Muscle of arm (tissue), 12 donors: ENCODE measurements around the gene MAGI2. TPM values are rescaled to one million over a fixed set of nuclear protein-coding genes. Genes with fewer than 3 reads are reported as not detected.
"Not testable (repeated sequence)": the region's sequence is repeated elsewhere in the genome, so short reads cannot be mapped to it uniquely, and the experiment has no call there.

Source experiments
- DNase-seq: peaks from one replicate; pipeline ENCODE4 v3.0.0-alpha.2; 2013
- polyA plus RNA-seq, 12 donors: library from polyadenylated mRNA; unstranded; fragments of 120-200 nt; gene quantifications; one replicate each; pipeline ENCODE4 v1.2.1, GENCODE V29; 2013; ENCODE audit not compliant: insufficient read length in 12 of 12

The MAGI2 gene
- polyA plus RNA-seq, 12 donors, result 4.4 to 8.6 (median 6.4) TPM; not detected in 1

DNA sequence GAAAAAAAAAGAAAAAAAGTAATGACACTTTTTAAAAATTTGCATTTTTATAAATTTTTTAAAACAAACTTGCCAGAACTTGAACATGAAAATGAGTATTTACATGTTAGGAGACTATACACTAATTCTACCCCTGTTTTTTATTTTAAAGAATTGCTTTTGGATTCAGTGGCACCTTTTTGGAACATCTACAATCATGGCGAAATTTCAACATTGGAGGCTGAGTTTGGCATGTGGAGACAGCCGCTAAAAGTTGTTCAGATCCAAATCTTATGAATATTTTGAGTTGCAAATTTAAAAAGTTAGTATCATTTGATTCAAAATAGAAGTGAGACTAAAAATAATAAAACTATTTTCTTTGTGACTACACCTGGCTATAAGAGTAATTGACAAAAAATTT lies 804.2 kb downstream of the MAGI2 start:
- no peak for DNase-seq

- no peak for DNase-seq
These were observed 810.7 kb downstream of the MAGI2 start for GRCh38 chr7:78642751-78643150.

DNA sequence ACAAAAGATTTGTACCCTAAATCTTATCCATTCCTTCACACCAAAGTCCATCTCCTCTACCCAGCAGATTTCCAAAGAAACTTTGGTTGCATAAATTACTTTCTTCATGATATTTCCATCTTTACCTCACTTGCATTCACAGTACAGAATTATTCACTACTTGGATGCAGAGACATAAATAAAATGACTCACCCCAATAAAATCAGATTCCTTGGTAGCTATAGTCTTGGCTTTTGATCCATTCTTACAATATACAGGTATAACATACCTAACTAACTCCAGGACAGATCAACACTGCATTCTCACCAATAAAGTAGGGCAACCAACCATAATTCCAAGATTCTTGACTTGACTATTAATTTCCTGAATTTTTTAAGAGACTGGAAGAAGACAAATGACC lies 815.1 kb downstream of the MAGI2 start:
- DNase-seq, result no peak

DNA sequence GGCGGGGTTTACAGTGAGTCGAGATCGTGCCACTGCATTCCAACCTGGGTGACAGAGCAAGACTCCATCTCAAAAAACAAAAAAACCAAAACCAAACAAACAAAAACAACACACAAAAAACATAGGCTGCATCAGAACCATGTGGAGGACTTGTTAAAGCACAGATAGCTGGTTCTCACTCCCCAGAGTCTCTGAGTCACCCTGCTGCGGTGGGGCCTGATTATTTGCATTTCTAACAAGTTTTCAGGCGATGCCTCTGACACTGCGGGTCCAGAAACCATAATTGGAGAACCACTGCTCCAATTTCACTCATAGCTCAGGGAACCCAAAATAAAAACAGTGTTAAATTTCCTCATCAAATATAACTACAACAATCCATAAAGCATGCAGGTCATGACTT lies 816.7 kb downstream of the MAGI2 start:
- DNase-seq, result no peak

DNA sequence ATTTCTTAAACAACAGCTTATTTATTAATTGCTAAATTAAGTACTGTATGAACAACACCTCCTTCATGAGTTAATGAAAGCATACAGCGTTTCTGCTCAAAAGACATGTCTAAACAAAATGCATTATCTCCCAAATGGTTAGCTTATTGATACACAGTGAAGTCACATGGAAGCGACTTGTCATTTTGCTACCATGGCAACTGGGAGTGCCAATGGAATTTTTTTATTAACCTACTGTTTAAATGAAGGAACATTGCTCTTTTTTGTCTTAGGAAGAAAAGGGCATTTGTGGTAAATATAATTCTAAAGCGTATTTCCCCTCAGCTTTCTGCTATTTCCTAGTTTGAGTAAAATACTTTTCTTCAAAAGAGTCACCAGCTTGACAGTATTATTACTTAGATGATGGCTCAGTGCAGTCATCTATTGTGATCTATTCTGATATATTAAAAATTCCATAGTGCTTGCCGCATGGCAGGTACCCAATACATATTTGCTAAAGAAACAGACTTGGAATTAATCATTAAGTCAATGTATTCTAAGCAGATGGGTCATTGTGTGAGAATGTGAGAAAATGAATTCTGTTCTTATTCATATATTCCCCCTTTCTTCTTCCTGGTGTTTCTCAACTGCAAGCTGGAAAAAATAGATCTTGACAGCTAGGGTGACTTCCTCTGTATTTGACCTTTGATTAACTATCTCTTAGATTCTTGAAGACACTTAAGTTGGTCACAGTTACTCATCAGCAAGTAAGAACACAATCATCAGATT lies 818.3 kb downstream of the MAGI2 start:
- DNase-seq, result no peak

- DNase-seq, result no peak
These were observed 819.4 kb downstream of the MAGI2 start for GRCh38 chr7:78634093-78634492.

DNA sequence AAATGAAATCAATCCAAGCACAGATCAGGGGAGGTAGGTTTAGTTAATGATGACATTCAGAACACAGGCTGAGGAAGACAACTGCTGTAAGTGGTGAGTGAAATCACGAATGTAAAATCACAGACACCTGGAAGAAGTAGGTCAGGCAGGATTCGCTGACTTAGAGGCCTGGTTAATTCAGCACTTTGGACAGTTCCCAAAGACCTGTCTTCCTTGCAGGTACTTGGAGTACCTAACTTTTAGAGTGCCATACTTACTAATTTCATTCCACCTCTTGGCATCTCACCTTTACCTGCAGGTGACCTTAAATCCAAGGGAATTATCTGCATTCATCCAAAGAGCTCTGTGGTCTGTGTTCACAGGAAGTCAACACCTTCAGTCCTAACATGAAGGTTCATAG lies 832.5 kb downstream of the MAGI2 start:
- no peak for DNase-seq

DNA sequence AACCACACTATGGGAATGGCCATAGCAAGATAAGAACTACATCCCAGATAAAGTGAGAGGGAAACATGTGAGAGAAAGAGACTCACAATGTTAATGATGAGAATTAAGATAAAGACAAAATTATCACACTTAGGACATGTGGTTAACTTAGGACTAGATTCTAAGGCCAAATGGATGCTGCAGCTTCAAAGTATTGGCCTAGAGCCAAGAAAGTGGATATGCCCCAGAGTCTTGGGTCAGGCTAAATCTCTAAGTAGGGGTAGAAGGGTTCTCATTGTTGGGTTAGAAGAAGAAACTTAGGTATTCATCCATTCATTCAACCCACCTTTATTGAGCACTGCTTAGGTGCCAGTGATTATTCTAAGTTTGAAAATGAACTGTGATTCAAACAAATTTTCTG lies 836.9 kb downstream of the MAGI2 start:
- no peak for DNase-seq

- DNase-seq, result no peak
These were observed 844.2 kb downstream of the MAGI2 start for GRCh38 chr7:78609281-78609680.

DNA sequence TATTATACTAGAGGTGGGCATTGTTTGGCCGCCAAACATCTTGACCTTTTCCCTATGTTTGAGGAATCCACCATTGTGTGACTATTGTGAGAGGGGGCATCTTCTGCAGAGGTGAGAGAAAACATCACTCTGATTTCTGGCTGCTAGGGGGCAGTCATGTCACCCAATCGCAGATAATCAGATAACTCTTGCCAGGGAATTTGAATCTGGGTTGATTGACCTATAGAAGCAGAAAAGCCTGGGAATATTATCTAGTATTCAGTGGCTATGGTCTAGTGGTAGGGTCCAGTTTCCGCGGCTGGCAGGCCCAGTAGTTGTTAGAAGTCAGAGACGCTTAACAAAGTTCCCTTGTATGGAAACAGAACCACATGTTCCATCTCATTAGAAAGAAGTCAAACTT lies 846.4 kb downstream of the MAGI2 start:
- no peak for DNase-seq

DNA sequence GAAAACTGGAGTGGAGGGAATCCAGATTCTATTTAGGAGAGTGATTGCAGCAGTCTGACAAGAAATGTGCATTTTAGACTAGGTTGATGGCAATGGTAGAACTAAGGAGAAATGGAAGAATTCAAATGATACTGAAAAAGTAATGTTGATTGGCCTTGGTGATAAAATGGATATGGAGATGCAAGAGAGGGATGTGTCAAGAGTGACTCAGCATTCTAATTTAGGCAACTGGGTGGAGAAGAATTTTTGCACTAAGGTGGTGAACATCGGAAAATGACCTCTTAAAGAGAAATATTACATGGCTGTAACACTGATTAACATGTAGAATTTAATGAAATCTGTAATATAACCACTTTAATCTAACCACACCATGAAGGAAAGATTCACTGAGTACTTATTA lies 848.3 kb downstream of the MAGI2 start:
- no peak for DNase-seq

GRCh38 chr7:78601728-78602127 lies 851.7 kb downstream of the MAGI2 start:
- DNase-seq, result no peak

- no peak for DNase-seq
These were observed 859.3 kb downstream of the MAGI2 start for GRCh38 chr7:78594156-78594555.

- no peak for DNase-seq
These were observed 865.1 kb downstream of the MAGI2 start for GRCh38 chr7:78588393-78588792.

DNA sequence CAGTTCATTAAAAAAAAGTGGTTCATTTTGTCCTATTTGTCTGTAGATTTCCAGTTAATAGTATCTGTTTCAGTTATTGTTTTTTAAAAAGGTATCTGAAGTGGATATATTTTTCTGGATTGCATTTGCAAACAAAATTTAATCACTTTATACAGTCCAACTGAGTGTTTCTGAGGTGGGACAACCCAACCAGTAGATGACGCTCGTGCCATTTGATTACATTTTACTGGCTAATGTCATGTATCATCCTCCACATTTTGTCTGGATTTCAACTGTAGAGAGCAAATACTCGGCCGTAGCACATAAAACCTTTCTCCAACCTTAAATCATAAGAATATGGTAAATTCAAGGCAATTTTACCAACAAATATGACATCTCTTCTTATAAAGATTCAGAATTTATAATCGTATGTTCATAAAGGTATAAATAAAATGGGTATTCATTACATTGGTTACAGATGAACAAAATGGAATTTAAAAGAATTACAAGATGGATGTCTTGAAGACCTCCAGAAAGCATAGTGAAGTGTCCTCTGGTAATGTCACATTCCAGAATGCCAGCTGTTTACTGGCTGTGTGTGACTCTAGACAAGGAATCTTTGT lies 865.9 kb downstream of the MAGI2 start:
- DNase-seq, result no peak

DNA sequence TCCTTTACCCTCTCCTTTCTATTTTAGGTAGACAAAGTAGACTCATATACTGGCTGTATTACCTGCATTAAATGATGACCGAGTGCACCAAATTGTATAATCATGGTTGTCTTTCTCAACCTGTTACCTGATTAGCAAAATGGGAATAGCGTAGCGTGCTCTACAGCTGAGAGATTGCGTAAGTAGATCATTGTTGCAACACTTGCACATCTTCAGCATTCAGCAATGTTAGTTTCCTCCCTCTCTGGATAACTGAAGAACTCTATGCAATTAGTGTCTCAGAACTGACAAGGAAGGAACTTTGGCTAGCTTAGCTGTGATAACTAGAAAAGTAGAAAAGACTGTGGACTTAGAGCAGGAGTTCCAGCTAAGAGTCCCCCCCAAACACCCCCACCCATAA lies 867.5 kb downstream of the MAGI2 start:
- no peak for DNase-seq

- DNase-seq, result no peak
These were observed 874.8 kb downstream of the MAGI2 start for GRCh38 chr7:78578686-78579085.

DNA sequence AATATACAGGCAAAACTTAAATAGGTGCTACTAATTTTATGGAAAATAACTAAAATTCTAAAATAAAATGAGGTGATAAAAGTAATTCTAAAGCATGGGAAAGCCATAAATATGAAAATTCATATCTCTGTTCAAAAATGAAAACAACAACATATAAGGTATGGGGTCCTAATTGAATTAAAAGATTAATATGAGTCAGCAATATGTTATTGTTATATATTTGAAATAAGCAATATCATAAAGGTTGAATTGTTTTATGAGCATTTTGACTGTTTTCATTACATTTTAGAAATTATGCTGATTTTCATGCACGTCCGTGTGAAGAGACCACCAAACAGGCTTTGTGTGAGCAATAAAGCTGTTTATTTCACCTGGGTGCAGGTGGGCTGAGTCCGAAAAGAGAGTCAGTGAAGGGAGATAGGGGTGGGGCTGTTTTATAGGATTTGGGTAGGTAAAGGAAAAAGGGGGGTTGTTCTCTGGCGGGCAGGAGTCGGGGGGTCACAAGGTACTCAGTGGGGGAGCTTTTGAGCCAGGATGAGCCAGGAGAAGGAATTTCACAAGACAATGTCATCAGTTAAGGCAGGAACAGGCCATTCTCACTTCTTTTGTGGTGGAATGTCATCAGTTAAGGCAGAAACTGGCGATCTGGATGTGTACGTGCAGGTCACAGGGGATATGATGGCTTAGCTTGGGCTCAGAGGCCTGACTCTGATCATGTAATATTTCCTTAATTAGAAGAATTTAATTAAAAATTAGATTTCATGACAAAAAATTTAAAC lies 876.1 kb downstream of the MAGI2 start:
- not testable (repeated sequence) for DNase-seq

DNA sequence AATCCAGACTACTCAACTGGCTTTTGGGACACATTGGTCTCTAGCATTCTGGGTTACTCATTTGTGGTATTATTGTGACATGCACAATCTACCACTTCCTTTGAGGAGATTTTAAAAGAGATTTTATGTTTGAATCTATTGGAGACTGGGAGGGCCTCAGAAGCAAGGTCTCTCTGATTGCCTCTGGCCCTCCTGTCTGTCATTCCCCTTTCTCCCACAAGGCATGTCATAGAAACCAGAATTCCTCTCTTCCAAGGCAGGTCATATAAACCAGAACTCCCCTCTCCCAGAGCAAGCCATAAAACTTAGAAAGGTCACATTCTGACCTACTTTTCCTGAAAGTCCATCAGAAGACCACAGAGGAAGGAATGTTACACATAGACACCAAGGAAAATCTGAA lies 877.2 kb downstream of the MAGI2 start:
- DNase-seq, result no peak

- DNase-seq, result no peak
These were observed 882.2 kb downstream of the MAGI2 start for GRCh38 chr7:78571292-78571691.

DNA sequence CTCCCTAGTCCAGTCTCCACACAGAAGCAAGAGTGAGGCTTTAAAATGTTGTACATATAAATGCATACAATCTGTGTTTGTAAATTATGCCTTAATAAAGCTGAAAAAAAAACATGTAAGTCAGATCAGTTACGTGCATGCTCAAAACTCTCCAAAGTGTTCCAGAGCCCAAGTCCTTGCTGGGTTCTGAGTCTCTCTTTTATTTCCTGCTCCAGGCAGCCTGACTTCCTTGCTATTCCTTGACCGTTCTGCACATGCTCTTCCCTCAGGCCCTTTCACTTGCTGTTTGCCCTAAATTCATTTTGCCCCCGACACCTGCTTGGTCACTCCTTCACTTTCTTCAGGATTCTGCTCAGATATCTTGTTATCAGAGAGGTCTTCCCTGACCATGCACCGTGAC lies 884.8 kb downstream of the MAGI2 start:
- DNase-seq, result no peak

DNA sequence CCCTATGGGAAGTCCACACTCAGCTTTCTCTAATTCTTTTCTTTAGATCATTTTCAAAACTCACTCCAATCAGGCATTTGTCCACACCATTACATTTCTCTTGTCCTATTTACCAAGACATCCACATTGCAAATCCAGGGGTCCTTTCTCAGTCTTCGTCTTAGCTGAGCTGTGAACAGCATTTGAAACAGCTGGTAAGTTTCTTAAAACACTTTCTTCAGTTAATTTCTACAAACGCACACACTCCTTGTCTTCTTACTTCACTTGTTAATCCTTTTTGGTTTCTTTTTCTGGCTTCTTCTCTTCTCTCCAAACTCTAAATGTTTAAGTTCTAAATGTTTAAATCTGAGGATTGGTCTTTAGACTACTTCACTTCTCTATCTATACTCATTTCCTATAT lies 885.6 kb downstream of the MAGI2 start:
- no peak for DNase-seq

DNA sequence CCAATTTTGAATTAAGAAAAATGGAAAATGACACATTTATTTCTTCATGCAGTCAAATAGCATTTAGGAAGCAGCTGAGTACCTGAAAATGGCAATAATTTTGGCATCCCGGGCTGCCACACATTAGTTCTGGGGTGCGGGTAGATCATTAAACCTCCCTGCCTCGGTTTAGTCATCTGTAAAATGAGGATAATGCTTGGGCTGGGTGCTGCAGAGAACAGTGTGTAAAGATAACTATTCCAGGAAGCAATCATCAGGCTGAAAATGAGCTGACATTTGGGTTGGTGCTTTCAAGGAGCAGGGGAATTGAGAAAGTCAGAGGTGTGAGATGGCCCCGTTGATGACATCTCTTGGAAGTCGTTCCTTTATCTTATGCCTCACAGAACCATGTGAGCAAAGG lies 887.7 kb downstream of the MAGI2 start:
- DNase-seq, result no peak
